GM15510 (cell line): Measurements from ENCODE around the gene ZNF626.

Experiments
- POLR2A ChIP-seq: IDR thresholded peaks from 3 replicates; pipeline ENCODE4 v1.6.1; 2011; ENCODE audit warnings: borderline replicate concordance; ENCODE audit not compliant: insufficient read length; ENCODE audit errors: extremely low read depth

ZNF626 gene

GRCh38 chr19:20661150-20661819 lies at the start of gene ZNF626:
TSS of gene ZNF626 (minus strand) at chr19:20661571. CDS start at chr19:20661446, 125 bp downstream.
- no peak for TF ChIP-seq POLR2A

DNA sequence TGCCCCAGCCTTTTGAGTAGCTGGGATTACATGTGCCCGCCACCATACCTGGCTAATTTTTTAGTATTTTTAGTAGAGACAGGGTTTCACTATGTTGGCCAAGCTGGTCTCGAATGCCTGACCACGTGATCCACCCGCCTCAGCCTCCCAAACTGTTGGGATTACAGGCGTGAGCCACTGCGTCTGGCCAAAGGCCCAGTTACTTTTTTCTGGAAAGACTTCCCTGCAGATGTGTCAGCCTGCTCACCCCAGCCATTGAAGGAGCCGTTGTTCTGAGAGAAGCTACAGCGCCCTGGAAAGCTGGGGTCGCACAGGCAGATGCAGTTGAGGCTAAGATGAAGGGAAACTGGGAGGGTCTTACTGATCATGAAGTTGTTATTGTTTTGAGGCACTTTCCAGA lies 7.9 kb upstream of the ZNF626 start:
- TF ChIP-seq POLR2A: no peak

- no peak for TF ChIP-seq POLR2A
Observed at GRCh38 chr19:20667281-20667680, 5.9 kb upstream of the ZNF626 start.

- no peak for TF ChIP-seq POLR2A
Observed at GRCh38 chr19:20664901-20665781, 3.8 kb upstream of the ZNF626 start.

DNA sequence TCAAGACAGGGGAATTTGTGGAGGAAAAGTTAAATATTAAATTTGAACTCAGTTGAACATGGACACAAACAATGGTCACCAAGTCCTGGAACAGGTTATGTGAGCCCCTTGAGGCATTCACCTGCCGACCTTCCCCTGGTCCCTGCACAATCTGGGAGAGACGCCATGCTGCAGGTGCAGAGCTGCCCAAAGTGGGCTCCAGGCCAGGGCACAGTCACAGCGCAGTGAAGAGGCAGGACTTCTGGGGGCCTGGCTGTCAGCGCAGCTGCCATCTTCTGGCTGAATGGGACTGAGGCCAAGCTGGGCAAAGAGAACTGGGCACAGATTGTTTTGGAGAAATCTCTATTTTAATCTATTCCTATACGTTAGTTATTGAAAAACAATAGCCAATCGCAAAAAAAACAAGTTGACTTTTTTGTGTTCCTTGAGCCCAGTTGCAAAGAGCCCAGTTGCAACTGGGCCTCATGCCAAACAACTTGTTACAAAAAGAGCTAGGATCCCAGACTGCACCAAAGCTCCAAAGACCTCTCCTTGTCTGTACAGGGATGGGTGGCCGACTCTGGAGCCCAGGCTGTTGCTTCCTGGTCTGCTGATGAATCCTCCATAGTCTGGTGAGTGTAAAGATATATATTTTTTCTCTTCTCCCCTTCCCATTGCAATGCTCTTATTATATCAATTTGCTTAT lies 1.2 kb upstream of the ZNF626 start:
- TF ChIP-seq POLR2A: no peak

GRCh38 chr19:20660473-20661140 lies 764 bp downstream of the ZNF626 start:
- no peak for TF ChIP-seq POLR2A

- TF ChIP-seq POLR2A: no peak
Observed at GRCh38 chr19:20640545-20640944, 20.8 kb downstream of the ZNF626 start.

DNA sequence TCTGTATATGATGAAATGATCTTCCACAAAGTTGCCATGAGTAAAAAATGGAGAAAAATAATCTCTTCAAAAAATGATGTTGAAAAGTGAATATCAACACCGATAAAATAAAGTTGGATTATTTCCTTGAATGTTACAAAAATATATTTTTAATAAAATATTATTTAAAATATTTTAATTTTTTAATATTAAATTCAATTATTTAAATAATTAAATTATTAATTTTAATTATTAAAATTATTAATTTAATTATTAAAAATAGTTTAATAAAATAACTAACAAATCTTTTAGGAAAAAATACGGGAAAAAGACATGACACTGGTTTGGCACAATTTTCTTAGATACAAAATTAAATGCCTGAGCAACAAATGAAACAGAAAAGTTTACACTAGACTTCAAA lies 21.3 kb downstream of the ZNF626 start:
- no peak for TF ChIP-seq POLR2A

DNA sequence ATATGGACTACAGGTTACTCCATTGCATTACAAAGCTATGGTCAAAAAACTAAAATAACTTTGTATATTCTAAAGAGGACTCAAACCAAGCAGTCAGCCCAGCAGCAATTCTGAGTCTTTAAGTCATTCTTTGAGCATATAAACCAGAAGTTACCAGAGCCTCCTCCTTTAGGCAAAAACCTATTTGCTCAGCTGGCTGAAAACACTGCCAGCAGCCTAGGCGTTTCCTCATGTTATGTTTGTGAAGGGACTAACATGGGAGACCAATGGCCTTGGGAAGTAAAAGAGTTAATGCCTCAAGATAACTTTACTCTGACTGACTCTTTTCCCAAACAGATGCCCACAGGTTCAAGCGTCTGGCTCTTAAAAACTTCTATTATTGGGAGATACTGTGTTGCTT lies 45.3 kb downstream of the ZNF626 start:
- TF ChIP-seq POLR2A: no peak

- TF ChIP-seq POLR2A: no peak
Observed at GRCh38 chr19:20612711-20613316, 48.6 kb downstream of the ZNF626 start.

DNA sequence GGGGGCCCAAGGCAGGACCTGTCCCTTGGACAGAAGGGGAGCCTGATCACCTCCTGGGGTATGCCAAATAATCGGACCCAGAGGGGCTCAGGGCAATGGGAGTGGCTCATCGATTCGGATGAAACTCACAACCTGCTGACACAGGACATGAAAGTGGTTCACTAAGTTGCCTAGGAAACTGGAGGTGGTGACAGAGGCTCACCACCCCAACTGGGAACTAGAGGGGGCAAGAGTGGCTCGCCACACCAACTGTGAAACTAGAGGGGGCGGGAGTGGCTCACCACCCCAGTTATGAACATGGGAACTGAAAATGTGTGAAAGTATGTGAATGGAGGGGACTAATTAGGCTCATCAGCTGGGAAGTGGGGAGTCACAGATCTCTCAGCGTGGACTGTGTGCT lies 49.5 kb downstream of the ZNF626 start:
- no peak for TF ChIP-seq POLR2A

GRCh38 chr19:20607943-20608342 lies 53.4 kb downstream of the ZNF626 start:
- TF ChIP-seq POLR2A: no peak
